Neural progenitor cell (in vitro differentiated cells): ENCODE results near the gene ZBTB20. TPM values are rescaled to one million over a fixed set of nuclear protein-coding genes. Genes with fewer than 3 reads are reported as not detected.
A peak's percentile ranks its signal among the peaks of the same experiment; 100 is the strongest.

Experiments used
- DNase-seq: peaks from one replicate; pipeline ENCODE4 v3.0.0-alpha.2; 2016; ENCODE audit warnings: low spot score
- H2AFZ ChIP-seq: fragments of 200-600 bp; sonication (generic); replicated peaks from 2 replicates; pipeline ENCODE4 v1.6.1; 2016; ENCODE audit warnings: antibody characterized with exemption
- H3F3A ChIP-seq: fragments of 200-600 bp; sonication (generic); 2 replicates; pipeline ENCODE4 v1.6.1; 2016; ENCODE audit warnings: antibody characterized with exemption, low read depth
- H3K27ac ChIP-seq: fragments of 200-600 bp; sonication (generic); 2 replicates; pipeline ENCODE4 v1.5.1; 2016; ENCODE audit warnings: mild to moderate bottlenecking
- H3K27me3 ChIP-seq: fragments of 200-600 bp; sonication (generic); 2 replicates; pipeline ENCODE4 v1.6.1; 2016; ENCODE audit warnings: mild to moderate bottlenecking, moderate library complexity
- H3K36me3 ChIP-seq: fragments of 200-600 bp; sonication (generic); 2 replicates; pipeline ENCODE4 v1.5.1; 2016
- H3K4me1 ChIP-seq: fragments of 200-600 bp; sonication (generic); 2 replicates; pipeline ENCODE4 v1.6.1; 2016; ENCODE audit warnings: mixed run types
- H3K4me2 ChIP-seq: fragments of 200-600 bp; sonication (generic); 2 replicates; pipeline ENCODE4 v1.6.1; 2016
- H3K4me3 ChIP-seq: fragments of 200-600 bp; sonication (generic); 2 replicates; pipeline ENCODE4 v1.5.1; 2016
- H3K79me2 ChIP-seq: fragments of 200-600 bp; sonication (generic); 2 replicates; pipeline ENCODE4 v1.6.1; 2016; ENCODE audit warnings: low read depth
- H3K9ac ChIP-seq: fragments of 200-600 bp; sonication (generic); 2 replicates; pipeline ENCODE4 v1.6.1; 2016
- H3K9me3 ChIP-seq: fragments of 200-600 bp; sonication (generic); 2 replicates; pipeline ENCODE4 v1.5.1; 2016; ENCODE audit warnings: low read depth
- H4K20me1 ChIP-seq: fragments of 200-600 bp; sonication (generic); 2 replicates; pipeline ENCODE4 v1.6.1; 2016; ENCODE audit warnings: low read depth
- H3K27ac Mint-ChIP-seq: 3 replicates; pipeline ENCODE4 v1.8.0; 2021; ENCODE audit warnings: mixed read lengths
- H3K27me3 Mint-ChIP-seq: 2 replicates; pipeline ENCODE4 v1.8.0; 2022; ENCODE audit warnings: low read depth, mild to moderate bottlenecking, inconsistent platforms, moderate library complexity, mixed read lengths; ENCODE audit not compliant: insufficient read depth
- H3K36me3 Mint-ChIP-seq: 3 replicates; pipeline ENCODE4 v1.8.0; 2021; ENCODE audit warnings: mixed read lengths
- H3K4me1 Mint-ChIP-seq: 3 replicates; pipeline ENCODE4 v1.8.0; 2021; ENCODE audit warnings: mixed read lengths
- H3K4me3 Mint-ChIP-seq: 3 replicates; pipeline ENCODE4 v1.8.0; 2021; ENCODE audit warnings: mild to moderate bottlenecking, moderate library complexity, mixed read lengths
- H3K9me3 Mint-ChIP-seq: 3 replicates; pipeline ENCODE4 v1.8.0; 2020; ENCODE audit warnings: mixed read lengths
- EZH2 ChIP-seq: fragments of 200-600 bp; sonication (generic); IDR thresholded peaks from 2 replicates; pipeline ENCODE4 v1.6.1; 2017; ENCODE audit warnings: antibody characterized with exemption, mild to moderate bottlenecking, moderate library complexity
- EZH2phosphoT487 ChIP-seq: fragments of 200-600 bp; sonication (generic); IDR thresholded peaks from 2 replicates; pipeline ENCODE4 v1.6.1; 2017; ENCODE audit warnings: antibody characterized with exemption
- total RNA-seq: library from RNA; depleted of rRNA; stranded (reverse); fragments of >200 nt; gene quantifications from 2 replicates; pipeline ENCODE4 v1.2.3, GENCODE V29; 2015; ENCODE audit warnings: low replicate concordance
- TF ChIP-seq, protein P1 (sequence below): fragments of 200-600 bp; sonication (generic); IDR thresholded peaks from 2 replicates; pipeline ENCODE4 v1.5.1; 2017; ENCODE audit warnings: antibody characterized with exemption, mild to moderate bottlenecking

The ZBTB20 gene
- total RNA-seq, 1 donor from 2014 or later: 1.9 TPM

DNA sequence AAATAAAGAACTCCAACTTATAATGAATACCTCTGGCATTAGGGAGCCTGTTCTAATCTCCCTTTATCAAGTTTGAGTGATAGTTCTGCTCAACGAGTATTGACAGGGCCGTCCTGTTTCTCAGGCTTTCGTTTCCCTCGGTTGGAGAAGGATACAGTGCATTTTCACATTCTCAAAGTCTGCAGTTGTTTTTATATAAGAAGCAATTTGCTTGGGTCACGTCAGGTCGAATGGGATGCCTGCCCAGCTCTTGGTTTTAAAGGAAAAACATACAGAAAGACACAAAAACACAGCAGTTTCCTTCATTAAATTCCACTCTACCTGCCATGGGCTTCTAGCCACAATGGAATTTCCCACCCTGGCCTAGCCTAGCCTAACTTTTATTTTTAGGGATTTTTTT lies 487.0 kb downstream of the ZBTB20 start:
- H3K27ac ChIP-seq: peak overlapping the region; percentile 62
- H3K4me3 ChIP-seq: no peak overlapping the region
- Mint-ChIP-seq H3K4me3 (no peak overlapping the region), H3K4me1 (peaks cover 25% of the 10 kb centered on the region), H3K36me3 (no peaks in the 10 kb centered on the region), H3K27ac (peak overlapping the region; percentile 71), H3K9me3 (peaks cover 13% of the 10 kb centered on the region), H3K27me3 (no peaks in the 10 kb centered on the region)
- H3K36me3 ChIP-seq: no peaks in the 10 kb centered on the region
- H3K4me1 ChIP-seq: peaks cover 28% of the 10 kb centered on the region
- peaks cover 26% of the 10 kb centered on the region for H3F3A ChIP-seq
- TF ChIP-seq EZH2phosphoT487: no peak
- TF ChIP-seq, protein P1, sequence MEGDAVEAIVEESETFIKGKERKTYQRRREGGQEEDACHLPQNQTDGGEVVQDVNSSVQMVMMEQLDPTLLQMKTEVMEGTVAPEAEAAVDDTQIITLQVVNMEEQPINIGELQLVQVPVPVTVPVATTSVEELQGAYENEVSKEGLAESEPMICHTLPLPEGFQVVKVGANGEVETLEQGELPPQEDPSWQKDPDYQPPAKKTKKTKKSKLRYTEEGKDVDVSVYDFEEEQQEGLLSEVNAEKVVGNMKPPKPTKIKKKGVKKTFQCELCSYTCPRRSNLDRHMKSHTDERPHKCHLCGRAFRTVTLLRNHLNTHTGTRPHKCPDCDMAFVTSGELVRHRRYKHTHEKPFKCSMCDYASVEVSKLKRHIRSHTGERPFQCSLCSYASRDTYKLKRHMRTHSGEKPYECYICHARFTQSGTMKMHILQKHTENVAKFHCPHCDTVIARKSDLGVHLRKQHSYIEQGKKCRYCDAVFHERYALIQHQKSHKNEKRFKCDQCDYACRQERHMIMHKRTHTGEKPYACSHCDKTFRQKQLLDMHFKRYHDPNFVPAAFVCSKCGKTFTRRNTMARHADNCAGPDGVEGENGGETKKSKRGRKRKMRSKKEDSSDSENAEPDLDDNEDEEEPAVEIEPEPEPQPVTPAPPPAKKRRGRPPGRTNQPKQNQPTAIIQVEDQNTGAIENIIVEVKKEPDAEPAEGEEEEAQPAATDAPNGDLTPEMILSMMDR: no peak
- TF ChIP-seq EZH2: no peak
- peak; percentile 29 for DNase-seq
- no peaks in the 10 kb centered on the region for H3K9me3 ChIP-seq
- H2AFZ ChIP-seq: no peak overlapping the region
- peak overlapping the region; percentile 25 for H3K4me2 ChIP-seq
- H3K9ac ChIP-seq: no peak overlapping the region
- no peaks in the 10 kb centered on the region for H3K79me2 ChIP-seq
- no peaks in the 10 kb centered on the region for H3K27me3 ChIP-seq
- no peaks in the 10 kb centered on the region for H4K20me1 ChIP-seq

DNA sequence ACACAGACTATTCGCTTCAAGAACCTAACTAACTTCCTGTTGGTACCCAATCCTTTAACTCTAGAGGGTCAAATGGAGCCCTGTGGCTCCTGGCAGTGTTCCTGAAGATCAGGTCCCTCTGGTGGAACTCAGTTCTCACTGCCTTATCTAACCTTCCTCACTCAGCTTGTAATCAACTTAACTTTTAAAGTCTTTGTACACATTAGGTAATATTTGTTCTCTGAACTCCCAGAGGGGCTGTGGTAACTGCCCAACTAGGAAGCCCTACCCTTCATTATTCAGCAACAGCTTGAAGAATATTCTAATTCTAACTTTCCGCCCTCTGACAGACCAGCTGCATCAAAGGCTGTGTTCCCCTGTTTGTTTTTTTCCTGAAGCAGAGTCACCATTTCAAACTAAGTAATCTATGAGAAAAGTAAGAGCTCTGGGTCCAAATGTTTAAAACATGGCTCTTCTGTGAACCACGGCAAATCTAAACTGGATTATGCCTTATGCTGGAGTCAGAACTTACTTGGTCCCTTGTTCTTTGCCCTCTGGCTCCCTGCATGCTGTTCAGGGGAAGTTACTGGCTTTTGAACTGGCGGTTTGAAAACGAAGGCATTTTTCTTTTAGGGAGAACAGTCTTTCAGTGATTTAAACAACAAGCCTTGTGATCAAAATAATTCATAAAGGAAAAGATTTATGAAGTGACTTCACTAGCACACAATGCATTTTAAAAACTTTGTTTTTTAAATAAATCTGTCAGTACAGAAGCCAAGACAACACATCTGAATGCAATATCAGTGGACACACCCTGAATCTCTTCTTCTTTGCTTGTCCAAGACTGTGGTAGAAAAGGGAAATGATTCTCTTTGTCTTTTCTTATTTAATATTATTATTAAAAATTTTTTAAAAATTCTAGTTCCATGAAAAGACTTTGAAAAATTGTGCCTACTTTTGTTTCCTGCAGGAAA lies 487.7 kb downstream of the ZBTB20 start:
- TF ChIP-seq, protein P1: no peak
- TF ChIP-seq EZH2phosphoT487: no peak
- TF ChIP-seq EZH2: no peak
- Histone ChIP-seq H3K4me2 (peak overlapping the region; percentile 4), H2AFZ (peak overlapping the region; percentile 40), H3K9ac (no peak overlapping the region), H4K20me1 (no peaks in the 10 kb centered on the region), H3K79me2 (no peaks in the 10 kb centered on the region), H3K4me3 (no peak overlapping the region), H3K27ac (peak overlapping the region; percentile 62), H3F3A (peaks cover 26% of the 10 kb centered on the region), H3K9me3 (no peaks in the 10 kb centered on the region), H3K4me1 (peaks cover 28% of the 10 kb centered on the region), H3K27me3 (no peaks in the 10 kb centered on the region), H3K36me3 (no peaks in the 10 kb centered on the region)
- peaks cover 9% of the 10 kb centered on the region for H3K9me3 Mint-ChIP-seq
- peak; percentile 6 for DNase-seq
- peaks cover 25% of the 10 kb centered on the region for H3K4me1 Mint-ChIP-seq
- H3K4me3 Mint-ChIP-seq: no peak overlapping the region
- no peaks in the 10 kb centered on the region for H3K27me3 Mint-ChIP-seq
- peak overlapping the region; percentile 59 for H3K27ac Mint-ChIP-seq
- H3K36me3 Mint-ChIP-seq: no peaks in the 10 kb centered on the region

DNA sequence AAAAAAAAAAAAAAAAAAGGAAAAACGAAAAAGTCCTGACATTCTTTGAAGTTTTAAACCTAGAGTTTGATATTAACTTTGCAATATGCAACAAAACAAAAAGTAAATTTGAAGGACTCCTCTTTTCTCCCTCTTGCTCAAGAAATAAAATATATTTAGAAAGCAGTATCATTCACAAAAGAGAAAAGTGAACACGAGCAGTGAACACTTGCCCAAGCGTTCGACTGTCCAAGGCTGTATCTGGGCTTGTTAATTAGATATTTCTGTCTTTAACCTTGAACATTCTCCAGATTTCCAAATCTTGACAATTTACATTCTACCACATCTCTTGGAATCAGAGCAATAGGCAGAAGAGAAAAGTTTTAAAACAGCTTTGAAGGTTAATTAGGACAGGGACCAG lies 495.5 kb downstream of the ZBTB20 start:
- TF ChIP-seq EZH2phosphoT487 (no peak), EZH2 (no peak)
- TF ChIP-seq, protein P1: no peak
- no peak overlapping the region for H3K27ac ChIP-seq
- H3K4me1 ChIP-seq: peaks cover 6% of the 10 kb centered on the region
- H3K9ac ChIP-seq: no peak overlapping the region
- no peaks in the 10 kb centered on the region for H3K9me3 ChIP-seq
- Mint-ChIP-seq H3K27ac (no peak overlapping the region), H3K4me1 (peaks cover 11% of the 10 kb centered on the region), H3K27me3 (peaks cover 3% of the 10 kb centered on the region), H3K9me3 (peaks cover 3% of the 10 kb centered on the region), H3K4me3 (no peak overlapping the region), H3K36me3 (peaks cover 2% of the 10 kb centered on the region)
- no peak overlapping the region for H3K4me2 ChIP-seq
- no peaks in the 10 kb centered on the region for H3K79me2 ChIP-seq
- no peak for DNase-seq
- no peaks in the 10 kb centered on the region for H4K20me1 ChIP-seq
- H2AFZ ChIP-seq: no peak overlapping the region
- no peaks in the 10 kb centered on the region for H3K27me3 ChIP-seq
- H3F3A ChIP-seq: no peaks in the 10 kb centered on the region
- no peaks in the 10 kb centered on the region for H3K36me3 ChIP-seq
- H3K4me3 ChIP-seq: no peak overlapping the region
